ENCODE measurements around the gene ABCC4. TPM values are rescaled to one million over a fixed set of nuclear protein-coding genes. Genes with fewer than 3 reads are reported as not detected.

The ABCC4 gene
- polyA plus RNA-seq, 1 donor from 2014 or later, result 2.4 TPM

DNA sequence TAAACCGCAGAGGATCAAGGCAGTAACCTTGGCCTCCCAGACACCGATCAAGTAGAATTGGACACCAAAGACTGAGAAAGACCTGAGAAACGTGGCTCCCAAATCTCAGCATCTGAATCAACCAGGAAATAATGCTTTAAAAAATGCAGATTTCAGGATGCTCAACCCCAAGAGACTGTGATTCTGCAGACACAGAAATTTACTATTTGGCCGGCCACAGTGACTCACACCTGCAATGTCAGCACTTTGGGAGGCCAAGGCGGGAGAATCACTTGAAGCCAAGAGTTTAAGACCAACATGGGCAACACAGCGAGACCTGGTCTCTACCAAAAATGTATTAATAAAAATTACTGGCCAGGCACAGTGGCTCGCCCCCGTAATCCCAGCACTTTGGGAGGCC is 6.2 kb downstream of the ABCC4 start:
- Histone ChIP-seq H3K27me3 (ENCODE audit: insufficient read depth, low read depth, low read length) (no peaks in the 10 kb centered on the region), H3K9me3 (ENCODE audit: low read length) (no peaks in the 10 kb centered on the region), H3K4me2 (ENCODE audit: low read length) (no peak overlapping the region), H4K20me1 (ENCODE audit: insufficient read depth) (no peaks in the 10 kb centered on the region), H3K79me2 (replicated peaks; ENCODE audit: insufficient read depth, low read length) (no peaks in the 10 kb centered on the region), H3K36me3 (ENCODE audit: insufficient read depth, low read length) (no peaks in the 10 kb centered on the region), H2AFZ (ENCODE audit: low read depth, low read length) (no peak overlapping the region), H3K9ac (ENCODE audit: low read length) (no peak overlapping the region), H3F3A (ENCODE audit: insufficient read depth, low read length, poor library complexity, severe bottlenecking) (no peaks in the 10 kb centered on the region), H3K4me3 (ENCODE audit: low read length) (no peak overlapping the region), H3K9me2 (ENCODE audit: insufficient read depth, low read length) (no peaks in the 10 kb centered on the region), H3K27ac (ENCODE audit: low read length) (no peak overlapping the region)
- TF ChIP-seq EZH2 (IDR thresholded peaks at IDR 0.05; ENCODE audit: borderline replicate concordance, insufficient read depth, low read length, poor library complexity, severe bottlenecking) (no peak), EP300 (conservative IDR thresholded peaks at IDR 0.05; ENCODE audit: poor library complexity, severe bottlenecking) (no peak), SMC3 (conservative IDR thresholded peaks at IDR 0.05; ENCODE audit: poor library complexity) (no peak), TAF1 (IDR thresholded peaks at IDR 0.05; ENCODE audit: low read depth) (no peak), REST (IDR thresholded peaks at IDR 0.05; ENCODE audit: borderline replicate concordance) (no peak)
- TF ChIP-seq, protein P1, sequence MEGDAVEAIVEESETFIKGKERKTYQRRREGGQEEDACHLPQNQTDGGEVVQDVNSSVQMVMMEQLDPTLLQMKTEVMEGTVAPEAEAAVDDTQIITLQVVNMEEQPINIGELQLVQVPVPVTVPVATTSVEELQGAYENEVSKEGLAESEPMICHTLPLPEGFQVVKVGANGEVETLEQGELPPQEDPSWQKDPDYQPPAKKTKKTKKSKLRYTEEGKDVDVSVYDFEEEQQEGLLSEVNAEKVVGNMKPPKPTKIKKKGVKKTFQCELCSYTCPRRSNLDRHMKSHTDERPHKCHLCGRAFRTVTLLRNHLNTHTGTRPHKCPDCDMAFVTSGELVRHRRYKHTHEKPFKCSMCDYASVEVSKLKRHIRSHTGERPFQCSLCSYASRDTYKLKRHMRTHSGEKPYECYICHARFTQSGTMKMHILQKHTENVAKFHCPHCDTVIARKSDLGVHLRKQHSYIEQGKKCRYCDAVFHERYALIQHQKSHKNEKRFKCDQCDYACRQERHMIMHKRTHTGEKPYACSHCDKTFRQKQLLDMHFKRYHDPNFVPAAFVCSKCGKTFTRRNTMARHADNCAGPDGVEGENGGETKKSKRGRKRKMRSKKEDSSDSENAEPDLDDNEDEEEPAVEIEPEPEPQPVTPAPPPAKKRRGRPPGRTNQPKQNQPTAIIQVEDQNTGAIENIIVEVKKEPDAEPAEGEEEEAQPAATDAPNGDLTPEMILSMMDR (IDR thresholded peaks at IDR 0.05; ENCODE audit: poor library complexity, severe bottlenecking), result no peak

DNA sequence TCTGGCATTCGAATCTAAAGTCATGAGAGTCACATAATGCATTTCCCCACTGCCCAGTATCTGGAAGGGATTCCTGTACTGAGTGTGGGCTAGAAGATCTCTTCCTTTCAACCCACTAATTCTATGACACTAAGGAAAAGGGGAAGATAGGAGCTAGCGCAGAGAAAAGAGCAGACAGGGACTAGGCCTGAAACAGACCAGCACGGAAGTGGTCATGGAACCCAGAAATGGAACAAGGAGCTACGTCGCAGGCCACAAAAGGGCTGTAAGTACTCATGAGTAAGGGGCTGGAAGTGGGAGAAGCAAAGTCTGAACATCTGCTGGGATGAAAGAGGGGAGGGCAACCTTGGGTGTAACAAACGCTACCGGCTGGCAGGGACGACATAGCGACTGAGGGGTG is 8.6 kb downstream of the ABCC4 start:
- Histone ChIP-seq H3F3A (ENCODE audit: insufficient read depth, low read length, poor library complexity, severe bottlenecking) (no peaks in the 10 kb centered on the region), H3K79me2 (replicated peaks; ENCODE audit: insufficient read depth, low read length) (no peaks in the 10 kb centered on the region)

More for the DNA sequence above, 8.6 kb downstream of the ABCC4 start:
- Histone ChIP-seq H3K36me3 (ENCODE audit: insufficient read depth, low read length) (no peaks in the 10 kb centered on the region), H3K27ac (ENCODE audit: low read length) (no peak overlapping the region), H3K9me2 (ENCODE audit: insufficient read depth, low read length) (no peaks in the 10 kb centered on the region), H2AFZ (ENCODE audit: low read depth, low read length) (no peak overlapping the region), H3K9me3 (ENCODE audit: low read length) (no peaks in the 10 kb centered on the region), H3K27me3 (ENCODE audit: insufficient read depth, low read depth, low read length) (no peaks in the 10 kb centered on the region), H3K4me2 (ENCODE audit: low read length) (no peak overlapping the region), H4K20me1 (ENCODE audit: insufficient read depth) (no peaks in the 10 kb centered on the region), H3K9ac (ENCODE audit: low read length) (no peak overlapping the region), H3K4me3 (ENCODE audit: low read length) (no peak overlapping the region)
- TF ChIP-seq EP300 (conservative IDR thresholded peaks at IDR 0.05; ENCODE audit: poor library complexity, severe bottlenecking) (no peak), REST (IDR thresholded peaks at IDR 0.05; ENCODE audit: borderline replicate concordance) (no peak), RAD21 (conservative IDR thresholded peaks at IDR 0.05) (no peak), MXI1 (conservative IDR thresholded peaks at IDR 0.05; ENCODE audit: poor library complexity, severe bottlenecking) (no peak), TAF1 (IDR thresholded peaks at IDR 0.05; ENCODE audit: low read depth) (no peak), SMC3 (conservative IDR thresholded peaks at IDR 0.05; ENCODE audit: poor library complexity) (no peak), POLR2AphosphoS5 (IDR thresholded peaks at IDR 0.05) (no peak), EZH2 (IDR thresholded peaks at IDR 0.05; ENCODE audit: borderline replicate concordance, insufficient read depth, low read length, poor library complexity, severe bottlenecking) (no peak)
- TF ChIP-seq, protein P1 (IDR thresholded peaks at IDR 0.05; ENCODE audit: poor library complexity, severe bottlenecking), result no peak

Data from neural cell (in vitro differentiated cells).